Measurements from ENCODE around the gene DAB2. TPM values are rescaled to one million over a fixed set of nuclear protein-coding genes. Genes with fewer than 3 reads are reported as not detected.

The DAB2 gene
- total and polyA plus RNA-seq, 3 experiments from 2014 or later: 0.68 to 2.7 (median 2.0) TPM

- H3K4me3 Mint-ChIP-seq: no peak overlapping the region
- H3K27me3 Mint-ChIP-seq: peaks cover 7 to 39% of the 10 kb centered on the region in 2 donors
- DNase-seq: no peak
- POLR2A ChIA-PET: no interaction called here
- H3K27ac Mint-ChIP-seq: no peak overlapping the region
- H3K27me3 ChIP-seq (ENCODE audit: insufficient read depth, low read length, poor library complexity, severe bottlenecking): no peaks in the 10 kb centered on the region
- no peaks in the 10 kb centered on the region for H3K36me3 Mint-ChIP-seq
- no peaks in the 10 kb centered on the region for H3K9me3 Mint-ChIP-seq
- H3K4me1 ChIP-seq (ENCODE audit: insufficient read depth, low read length): no peaks in the 10 kb centered on the region
- H3K36me3 ChIP-seq (ENCODE audit: insufficient read depth, low read length): no peaks in the 10 kb centered on the region
- H3K4me3 ChIP-seq (ENCODE audit: low read length): no peak overlapping the region
- no peaks in the 10 kb centered on the region for H3K9me3 ChIP-seq (ENCODE audit: low read length)
- CTCF ChIA-PET: interaction anchor here (1.5 kb wide), 1 partner anchor 9 kb away, joined by 3 read pairs; no protein-coding TSS in a partner anchor
- H3K4me1 Mint-ChIP-seq: no peaks in the 10 kb centered on the region
- no peak overlapping the region for H3K27ac ChIP-seq (ENCODE audit: low read depth, low read length)
These were observed 43.4 kb downstream of the DAB2 start for GRCh38 chr5:39381376-39381775.

DNA sequence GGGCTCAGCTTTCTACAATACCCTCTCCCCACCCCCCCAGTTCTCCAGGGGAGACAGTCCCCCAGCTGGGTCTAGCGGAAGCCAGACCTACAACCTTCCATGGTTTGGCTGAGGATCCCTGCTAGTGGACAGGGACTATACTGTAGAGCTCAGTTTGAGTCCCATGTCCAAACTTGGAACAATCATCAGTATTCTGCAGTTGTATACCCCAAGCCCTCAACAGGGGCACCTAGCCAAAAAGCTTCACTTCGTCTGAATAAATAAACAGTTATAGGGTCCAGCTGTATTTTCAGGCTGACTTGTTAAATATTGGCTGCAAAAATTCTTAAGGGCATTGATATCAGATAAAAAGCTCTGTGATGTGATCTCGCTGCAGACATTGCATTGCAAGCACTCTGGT is 45.1 kb downstream of the DAB2 start:
- no peaks in the 10 kb centered on the region for H3K4me1 Mint-ChIP-seq
- CTCF ChIA-PET: interaction anchor here (0.9 to 1.4 kb wide), 2 partner anchors 26 to 168 kb away, joined by 3 read pairs; no protein-coding TSS in a partner anchor
- POLR2A ChIA-PET: no interaction called here
- H3K9me3 ChIP-seq (ENCODE audit: low read length): no peaks in the 10 kb centered on the region
- H3K4me3 Mint-ChIP-seq: no peak overlapping the region
- H3K27me3 Mint-ChIP-seq: peaks cover 7 to 51% of the 10 kb centered on the region in 2 donors
- H3K4me1 ChIP-seq (ENCODE audit: insufficient read depth, low read length): no peaks in the 10 kb centered on the region
- no peak for DNase-seq
- no peaks in the 10 kb centered on the region for H3K27me3 ChIP-seq (ENCODE audit: insufficient read depth, low read length, poor library complexity, severe bottlenecking)
- no peak overlapping the region for H3K4me3 ChIP-seq (ENCODE audit: low read length)
- H3K9me3 Mint-ChIP-seq: no peaks in the 10 kb centered on the region
- H3K27ac ChIP-seq (ENCODE audit: low read depth, low read length): no peak overlapping the region
- no peak overlapping the region for H3K27ac Mint-ChIP-seq
- no peaks in the 10 kb centered on the region for H3K36me3 ChIP-seq (ENCODE audit: insufficient read depth, low read length)
- no peaks in the 10 kb centered on the region for H3K36me3 Mint-ChIP-seq

GRCh38 chr5:39377613-39378012 is 47.2 kb downstream of the DAB2 start:
- Mint-ChIP-seq H3K27ac (no peak overlapping the region), H3K4me1 (no peaks in the 10 kb centered on the region), H3K36me3 (no peaks in the 10 kb centered on the region), H3K9me3 (no peaks in the 10 kb centered on the region), H3K4me3 (no peak overlapping the region), H3K27me3 (peaks cover 7 to 40% of the 10 kb centered on the region in 2 donors)
- no peaks in the 10 kb centered on the region for H3K9me3 ChIP-seq (ENCODE audit: low read length)
- H3K27me3 ChIP-seq (ENCODE audit: insufficient read depth, low read length, poor library complexity, severe bottlenecking): no peaks in the 10 kb centered on the region
- ChIA-PET POLR2A (no interaction called here), CTCF (no interaction called here)
- no peak overlapping the region for H3K27ac ChIP-seq (ENCODE audit: low read depth, low read length)
- DNase-seq: no peak
- no peaks in the 10 kb centered on the region for H3K4me1 ChIP-seq (ENCODE audit: insufficient read depth, low read length)
- no peak overlapping the region for H3K4me3 ChIP-seq (ENCODE audit: low read length)
- H3K36me3 ChIP-seq (ENCODE audit: insufficient read depth, low read length): no peaks in the 10 kb centered on the region

DNA sequence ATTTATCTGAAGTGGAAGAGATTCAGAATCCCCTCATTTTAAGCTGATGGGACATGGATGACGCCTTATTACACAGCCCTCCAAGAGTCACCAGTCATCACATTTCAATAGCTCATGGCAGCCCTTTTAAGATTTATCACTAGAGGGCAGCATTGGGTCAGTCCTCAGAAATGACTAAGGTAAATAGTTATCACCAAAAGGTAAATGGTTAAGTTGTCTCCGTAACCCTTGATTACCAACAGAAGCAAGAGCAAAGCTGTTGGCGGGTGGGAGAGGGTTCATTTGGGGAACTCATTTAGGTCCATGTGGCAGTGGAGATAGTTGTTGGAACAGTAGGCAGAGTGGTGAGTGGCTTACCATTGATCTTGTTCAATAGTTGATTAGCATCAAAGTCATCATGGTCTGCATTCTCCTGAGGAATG is 48.5 kb downstream of the DAB2 start:
- H3K27ac Mint-ChIP-seq: no peak overlapping the region
- Histone ChIP-seq H3K9me3 (ENCODE audit: low read length) (no peaks in the 10 kb centered on the region), H3K4me1 (ENCODE audit: insufficient read depth, low read length) (no peaks in the 10 kb centered on the region), H3K27me3 (ENCODE audit: insufficient read depth, low read length, poor library complexity, severe bottlenecking) (no peaks in the 10 kb centered on the region), H3K4me3 (ENCODE audit: low read length) (no peak overlapping the region), H3K36me3 (ENCODE audit: insufficient read depth, low read length) (no peaks in the 10 kb centered on the region), H3K27ac (ENCODE audit: low read depth, low read length) (no peak overlapping the region)
- peak in 2 of 5 donors; percentile 5 to 6 for DNase-seq
- ChIA-PET POLR2A (no interaction called here), CTCF (interaction anchor here (0.8 to 1.8 kb wide), 11 partner anchors 9 to 171 kb away, joined by 3 to 7 read pairs (median 5); partner anchors contain the start of genes C9 and DAB2)
- H3K4me3 Mint-ChIP-seq: no peak overlapping the region
- H3K36me3 Mint-ChIP-seq: no peaks in the 10 kb centered on the region
- H3K27me3 Mint-ChIP-seq: peaks cover 7 to 28% of the 10 kb centered on the region in 2 donors
- no peaks in the 10 kb centered on the region for H3K9me3 Mint-ChIP-seq
- peaks cover 0 to 3% (median 2%) of the 10 kb centered on the region in 3 donors for H3K4me1 Mint-ChIP-seq

GRCh38 chr5:39373791-39374190 is 51.0 kb downstream of the DAB2 start:
- Mint-ChIP-seq H3K9me3 (no peaks in the 10 kb centered on the region), H3K4me3 (no peak overlapping the region), H3K27ac (no peak overlapping the region), H3K36me3 (no peaks in the 10 kb centered on the region), H3K4me1 (peaks cover 0 to 7% (median 7%) of the 10 kb centered on the region in 3 donors), H3K27me3 (peaks cover 3 to 24% of the 10 kb centered on the region in 2 donors)
- H3K36me3 ChIP-seq (ENCODE audit: insufficient read depth, low read length): no peaks in the 10 kb centered on the region
- ChIA-PET CTCF (interaction anchor here (1.4 kb wide), 1 partner anchor 11 kb away, joined by 3 read pairs; no protein-coding TSS in a partner anchor), POLR2A (interaction anchor here (0.7 kb wide), 1 partner anchor 8 kb away, joined by 3 read pairs; no protein-coding TSS in a partner anchor)
- no peak overlapping the region for H3K27ac ChIP-seq (ENCODE audit: low read depth, low read length)
- H3K9me3 ChIP-seq (ENCODE audit: low read length): no peaks in the 10 kb centered on the region
- no peaks in the 10 kb centered on the region for H3K4me1 ChIP-seq (ENCODE audit: insufficient read depth, low read length)
- no peak for DNase-seq
- no peak overlapping the region for H3K4me3 ChIP-seq (ENCODE audit: low read length)
- no peaks in the 10 kb centered on the region for H3K27me3 ChIP-seq (ENCODE audit: insufficient read depth, low read length, poor library complexity, severe bottlenecking)

GRCh38 chr5:39371367-39371635 is 53.5 kb downstream of the DAB2 start:
- CTCF ChIA-PET: no interaction called here
- POLR2A ChIA-PET: no interaction called here
- peaks cover 0 to 7% (median 7%) of the 10 kb centered on the region in 3 donors for H3K4me1 Mint-ChIP-seq
- H3K27me3 Mint-ChIP-seq: peaks cover 0 to 21% of the 10 kb centered on the region in 2 donors
- no peaks in the 10 kb centered on the region for H3K27me3 ChIP-seq (ENCODE audit: insufficient read depth, low read length, poor library complexity, severe bottlenecking)
- DNase-seq: no peak
- H3K27ac ChIP-seq (ENCODE audit: low read depth, low read length): no peak overlapping the region
- H3K36me3 Mint-ChIP-seq: no peaks in the 10 kb centered on the region
- no peak overlapping the region for H3K4me3 ChIP-seq (ENCODE audit: low read length)
- no peaks in the 10 kb centered on the region for H3K4me1 ChIP-seq (ENCODE audit: insufficient read depth, low read length)
- no peaks in the 10 kb centered on the region for H3K9me3 ChIP-seq (ENCODE audit: low read length)
- no peak overlapping the region for H3K4me3 Mint-ChIP-seq
- H3K9me3 Mint-ChIP-seq: no peaks in the 10 kb centered on the region
- H3K36me3 ChIP-seq (ENCODE audit: insufficient read depth, low read length): no peaks in the 10 kb centered on the region
- no peak overlapping the region for H3K27ac Mint-ChIP-seq

DNA sequence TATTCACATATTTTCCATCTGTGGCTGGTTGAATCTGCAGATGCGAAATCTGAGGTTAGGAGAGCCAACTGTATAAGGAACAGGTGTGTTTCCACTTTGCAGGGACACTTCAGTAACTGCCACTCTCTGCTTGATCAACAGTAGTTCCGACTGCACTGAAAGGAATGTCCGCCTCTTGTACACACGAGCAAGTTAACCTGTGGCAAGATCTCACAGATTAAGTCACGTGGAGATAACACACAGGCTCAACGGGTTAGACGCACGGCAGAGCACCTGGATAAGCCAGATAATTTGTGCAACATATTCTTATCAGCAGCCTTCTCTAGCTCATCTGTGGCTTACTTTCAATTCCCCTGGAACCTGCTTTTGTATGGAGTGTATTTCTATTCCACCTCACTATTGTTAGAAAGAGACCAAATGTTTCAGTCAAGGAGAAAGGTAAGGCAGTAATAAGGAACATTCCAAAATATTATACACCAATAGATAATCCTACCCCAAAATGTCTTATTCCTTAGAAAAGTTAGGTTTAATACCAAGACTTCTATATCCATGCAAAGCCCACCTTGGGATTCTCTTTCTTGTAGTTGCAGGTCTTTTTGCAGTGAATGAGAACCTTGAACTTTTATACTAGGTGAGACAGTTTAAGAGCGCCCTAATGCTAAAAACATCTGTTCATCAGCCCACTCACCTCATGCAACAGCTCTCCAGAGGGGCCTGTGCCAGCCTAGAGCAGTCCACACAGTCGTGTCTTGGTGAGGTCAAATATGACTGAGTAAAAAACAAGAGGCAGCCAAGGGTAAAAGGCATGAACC is 54.0 kb downstream of the DAB2 start:
- no peak overlapping the region for H3K27ac Mint-ChIP-seq
- peaks cover 0 to 18% of the 10 kb centered on the region in 2 donors for H3K27me3 Mint-ChIP-seq
- Histone ChIP-seq H3K36me3 (ENCODE audit: insufficient read depth, low read length) (no peaks in the 10 kb centered on the region), H3K4me3 (ENCODE audit: low read length) (no peak overlapping the region), H3K27me3 (ENCODE audit: insufficient read depth, low read length, poor library complexity, severe bottlenecking) (no peaks in the 10 kb centered on the region), H3K9me3 (ENCODE audit: low read length) (no peaks in the 10 kb centered on the region), H3K4me1 (ENCODE audit: insufficient read depth, low read length) (no peaks in the 10 kb centered on the region), H3K27ac (ENCODE audit: low read depth, low read length) (no peak overlapping the region)
- ChIA-PET CTCF (interaction anchor here (1.1 kb wide), 1 partner anchor 184 kb away, joined by 3 read pairs; no protein-coding TSS in a partner anchor), POLR2A (no interaction called here)
- H3K4me1 Mint-ChIP-seq: peaks cover 0 to 7% (median 7%) of the 10 kb centered on the region in 3 donors
- no peaks in the 10 kb centered on the region for H3K9me3 Mint-ChIP-seq
- DNase-seq: no peak
- no peaks in the 10 kb centered on the region for H3K36me3 Mint-ChIP-seq
- H3K4me3 Mint-ChIP-seq: no peak overlapping the region

DNA sequence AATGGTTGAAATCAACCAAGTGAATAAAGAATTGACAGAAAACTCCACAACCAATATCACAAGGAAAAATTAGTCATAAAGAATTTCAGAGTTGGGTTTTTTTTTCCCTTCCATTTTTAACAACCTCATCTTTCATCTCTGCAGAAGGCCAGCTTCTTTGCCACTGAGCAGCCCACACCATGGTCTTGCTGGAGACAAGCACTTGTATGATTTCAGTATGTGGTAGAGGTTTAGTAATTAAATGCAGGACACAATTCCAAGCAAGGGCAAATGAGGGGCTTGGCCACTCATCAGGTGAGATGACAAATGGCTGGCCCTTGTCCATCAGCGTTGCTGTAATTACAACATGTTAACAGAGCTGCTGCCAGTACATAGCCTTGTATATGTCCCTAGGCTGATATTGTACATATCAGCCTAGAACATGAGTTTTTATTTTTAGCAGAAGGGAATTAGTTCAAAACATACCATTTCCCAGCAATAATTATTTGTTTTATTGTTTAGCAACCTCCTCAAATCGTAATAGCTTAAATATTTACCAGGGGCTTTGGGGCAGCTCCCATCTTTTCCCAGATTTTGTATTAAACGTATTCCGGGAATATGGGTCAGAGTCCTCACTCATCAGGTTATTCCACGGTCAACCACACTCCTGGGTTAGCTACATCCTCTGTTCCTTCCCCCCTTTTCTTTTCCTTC is 55.5 kb downstream of the DAB2 start:
- Histone ChIP-seq H3K36me3 (ENCODE audit: insufficient read depth, low read length) (no peaks in the 10 kb centered on the region), H3K4me3 (ENCODE audit: low read length) (no peak overlapping the region), H3K4me1 (ENCODE audit: insufficient read depth, low read length) (no peaks in the 10 kb centered on the region), H3K9me3 (ENCODE audit: low read length) (no peaks in the 10 kb centered on the region), H3K27ac (ENCODE audit: low read depth, low read length) (no peak overlapping the region), H3K27me3 (ENCODE audit: insufficient read depth, low read length, poor library complexity, severe bottlenecking) (no peaks in the 10 kb centered on the region)
- no peak for DNase-seq
- Mint-ChIP-seq H3K27me3 (peaks cover 0 to 12% of the 10 kb centered on the region in 2 donors), H3K4me3 (no peak overlapping the region), H3K27ac (no peak overlapping the region), H3K9me3 (no peaks in the 10 kb centered on the region), H3K36me3 (no peaks in the 10 kb centered on the region), H3K4me1 (peaks cover 0 to 7% (median 7%) of the 10 kb centered on the region in 3 donors)
- ChIA-PET POLR2A (no interaction called here), CTCF (no interaction called here)

Data from CD8-positive, alpha-beta memory T cell (primary cell).